Measurements from ENCODE around the gene LRRIQ1.

- TF ChIP-seq POLR2AphosphoS5 (IDR thresholded peaks at IDR 0.05; ENCODE audit: low read depth, low read length) (no peak), CTCF (IDR thresholded peaks at IDR 0.05; ENCODE audit: control extremely low read depth in 1 of 3, insufficient read depth in 1 of 3, low read depth in 1 of 3, low read length in 3 of 3) (no peak), RAD21 (IDR thresholded peaks at IDR 0.05 in 1 of 2, conservative IDR thresholded peaks at IDR 0.05 in 1 of 2; ENCODE audit: low read depth in 2 of 2, low read length in 2 of 2) (no peak), SP2 (IDR thresholded peaks at IDR 0.05; ENCODE audit: low read length) (no peak), EZH2 (IDR thresholded peaks at IDR 0.05; ENCODE audit: low read depth, low read length, severe bottlenecking) (no peak), YY1 (IDR thresholded peaks at IDR 0.05; ENCODE audit: low read depth, low read length) (no peak), POLR2A (IDR thresholded peaks at IDR 0.05; ENCODE audit: control extremely low read depth in 1 of 2, low read depth in 2 of 2, low read length in 2 of 2) (no peak), RNF2 (IDR thresholded peaks at IDR 0.05; ENCODE audit: borderline replicate concordance, low read depth, low read length, missing control alignments, poor library complexity, severe bottlenecking) (no peak)
Observed at GRCh38 chr12:84994426-84994825, 41.7 kb upstream of the LRRIQ1 start.

Measured in H1 (cell line).